HL-60 (cell line): ENCODE data around the gene ACTN4.

Source experiments
- DNase-seq, 2 experiments: peaks; one replicate each; pipeline ENCODE4 v3.0.0-alpha.2; 2010 to 2020; ENCODE audit warnings: low read depth in 1 of 2, low spot score in 1 of 2
- H3K27ac ChIP-seq: fragments of 250-450 bp; sonication (Bioruptor Pico); replicated peaks from 2 replicates; pipeline ENCODE4 v1.5.1; 2020; ENCODE audit warnings: mild to moderate bottlenecking, moderate library complexity
- H3K27me3 ChIP-seq: fragments of 250-450 bp; sonication (Bioruptor Pico); 2 replicates; pipeline ENCODE4 v1.5.1; 2021; ENCODE audit warnings: mild to moderate bottlenecking, moderate library complexity; ENCODE audit not compliant: insufficient read depth, poor library complexity, severe bottlenecking
- H3K4me3 ChIP-seq: replicated peaks from 2 replicates; pipeline ENCODE4 v1.5.1; 2011; ENCODE audit warnings: mild to moderate bottlenecking, control low read depth, low read length; ENCODE audit not compliant: insufficient read depth
- CTCF ChIP-seq: IDR thresholded peaks from one replicate; pipeline ENCODE4 v1.5.1; 2011; ENCODE audit warnings: low read length, control low read depth, inconsistent platforms; ENCODE audit not compliant: insufficient read depth
- GABPA ChIP-seq: IDR thresholded peaks from 2 replicates; pipeline ENCODE4 v1.6.1; 2012; ENCODE audit warnings: low read depth
- POLR2AphosphoS5 ChIP-seq: IDR thresholded peaks from 2 replicates; pipeline ENCODE4 v1.6.1; 2012; ENCODE audit warnings: low read depth
- REST ChIP-seq: IDR thresholded peaks from 2 replicates; pipeline ENCODE4 v1.6.1; 2012; ENCODE audit warnings: low read depth; ENCODE audit not compliant: insufficient replicate concordance
- SPI1 ChIP-seq: IDR thresholded peaks from 2 replicates; pipeline ENCODE4 v1.6.1; 2012; ENCODE audit warnings: low read depth, mild to moderate bottlenecking, borderline replicate concordance

Gene ACTN4

DNA sequence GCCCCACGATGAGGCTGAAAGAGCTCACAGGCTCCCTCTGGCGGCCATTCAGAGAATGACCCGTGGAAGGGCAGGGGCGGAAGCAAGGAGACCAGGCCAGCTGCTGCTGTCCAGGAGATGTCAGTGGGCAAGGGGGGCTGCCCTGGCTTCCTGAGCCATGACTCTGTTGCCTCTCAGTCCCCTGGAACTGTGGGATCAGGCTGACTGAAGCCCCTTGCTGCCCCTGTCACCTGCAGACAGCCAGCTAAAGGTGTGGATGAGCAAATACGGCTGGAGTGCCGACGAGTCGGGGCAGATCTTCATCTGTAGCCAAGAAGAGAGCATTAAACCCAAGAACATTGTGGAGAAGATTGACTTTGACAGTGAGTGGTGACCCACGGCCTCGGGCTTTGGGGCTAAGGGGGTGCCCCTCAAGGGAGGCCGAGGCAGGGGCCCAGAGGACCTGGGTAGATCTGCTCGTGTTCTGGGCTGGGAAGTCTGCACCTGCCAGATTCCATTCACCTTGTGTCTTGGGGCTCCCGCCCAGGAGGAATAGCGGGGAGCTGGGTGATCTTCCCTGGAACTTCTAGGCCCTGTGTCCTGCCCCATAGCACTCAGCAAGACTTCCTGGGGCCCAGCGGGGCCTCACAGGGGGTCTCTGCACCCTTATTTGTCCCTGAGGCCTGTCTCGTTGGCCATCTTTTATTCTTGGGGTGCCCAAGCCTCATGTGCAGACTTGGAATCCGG lies 12.5 kb upstream of the ACTN4 start:
- Histone ChIP-seq H3K4me3 (no peak overlapping the region), H3K27ac (no peak overlapping the region), H3K27me3 (no peaks in the 10 kb centered on the region)
- DNase-seq, result peak in 1 of 2 experiments; percentile 73
- TF ChIP-seq SPI1 (no peak), CTCF (peak; percentile 76)

DNA sequence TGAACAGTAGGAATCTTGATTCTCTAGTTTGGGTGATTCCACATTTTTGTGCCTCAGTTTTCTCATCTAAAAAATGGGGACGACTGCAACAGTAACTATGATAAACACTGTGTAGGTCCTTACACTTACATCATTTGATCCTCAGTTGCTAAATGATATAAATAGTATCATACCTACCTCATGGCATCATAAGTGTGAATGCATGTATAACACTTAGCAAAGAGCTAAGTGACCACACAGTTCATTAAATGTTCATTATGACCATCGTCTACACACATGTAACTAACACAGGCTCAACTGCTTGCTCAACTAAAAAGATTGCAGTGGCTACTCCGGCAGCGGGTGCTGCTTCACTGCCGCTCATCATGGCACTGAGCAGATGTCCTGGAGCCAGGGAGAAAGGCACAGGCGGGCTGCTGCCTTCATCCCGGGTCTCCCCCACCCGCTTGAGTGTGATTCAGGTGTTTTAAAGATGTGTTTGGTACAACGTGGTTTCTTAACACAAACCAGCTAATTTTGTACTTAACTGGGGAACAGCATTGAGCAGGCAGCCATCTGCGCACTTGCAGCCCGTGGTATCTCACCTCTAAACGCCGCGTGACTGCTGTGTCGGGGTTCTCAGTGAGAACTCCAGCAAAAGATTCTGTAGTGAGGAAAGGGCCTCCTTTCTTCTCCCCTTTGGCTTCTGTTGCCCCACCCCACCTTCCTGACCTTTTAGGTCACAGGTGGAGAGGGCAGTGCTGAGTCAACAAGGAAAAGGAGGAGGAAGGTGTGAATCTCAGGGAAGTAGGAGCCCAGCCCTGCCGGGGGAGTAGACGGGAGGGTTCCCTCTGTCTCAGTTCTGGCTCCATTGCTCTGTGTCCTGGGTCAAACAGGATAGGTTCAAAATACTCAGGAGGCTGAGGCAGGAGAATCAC lies 11.7 kb upstream of the ACTN4 start:
- TF ChIP-seq REST, result no peak
- TF ChIP-seq POLR2AphosphoS5, result no peak
- no peak for TF ChIP-seq GABPA
- TF ChIP-seq SPI1, result no peak
- no peak for TF ChIP-seq CTCF
- H3K27me3 ChIP-seq, result no peaks in the 10 kb centered on the region
- DNase-seq, result no peak
- H3K4me3 ChIP-seq, result no peak overlapping the region
- no peak overlapping the region for H3K27ac ChIP-seq

DNA sequence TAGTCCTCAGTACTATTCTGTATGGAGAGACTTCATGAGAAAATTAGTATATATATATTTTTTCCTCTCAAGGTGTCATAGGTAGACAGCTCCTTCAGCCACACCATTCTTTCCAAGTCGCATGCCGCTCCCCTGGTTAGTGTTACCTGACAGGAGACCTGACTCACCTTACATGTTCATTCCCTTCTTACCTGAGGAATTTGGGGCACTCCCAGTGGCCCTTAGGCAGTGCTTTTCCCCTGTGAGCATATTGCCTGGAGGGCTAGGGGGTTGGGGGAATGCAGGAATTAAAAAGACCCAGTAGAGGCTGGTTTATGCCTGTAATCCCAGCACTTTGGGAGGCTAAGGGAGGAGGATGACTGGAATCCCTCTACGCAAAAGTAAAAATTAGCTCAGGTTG lies 9.0 kb upstream of the ACTN4 start:
- no peak for TF ChIP-seq GABPA
- TF ChIP-seq POLR2AphosphoS5, result no peak
- no peak for TF ChIP-seq CTCF
- TF ChIP-seq SPI1, result no peak
- TF ChIP-seq REST, result no peak
- no peak overlapping the region for H3K4me3 ChIP-seq
- no peaks in the 10 kb centered on the region for H3K27me3 ChIP-seq
- no peak overlapping the region for H3K27ac ChIP-seq
- DNase-seq, result no peak
